SKM-1 treated with dmso at 0.1 percent for 144 hours (cell line): Measurements from ENCODE around the gene TAOK3.
"Not testable (repeated sequence)": the region's sequence is repeated elsewhere in the genome, so short reads cannot be mapped to it uniquely, and the experiment has no call there.

Experiments
- DNase-seq: peaks from one replicate; lab custom pipeline; 2025; ENCODE audit not compliant: unreplicated experiment; lab: John Stamatoyannopoulos, UW

TAOK3 gene

DNA sequence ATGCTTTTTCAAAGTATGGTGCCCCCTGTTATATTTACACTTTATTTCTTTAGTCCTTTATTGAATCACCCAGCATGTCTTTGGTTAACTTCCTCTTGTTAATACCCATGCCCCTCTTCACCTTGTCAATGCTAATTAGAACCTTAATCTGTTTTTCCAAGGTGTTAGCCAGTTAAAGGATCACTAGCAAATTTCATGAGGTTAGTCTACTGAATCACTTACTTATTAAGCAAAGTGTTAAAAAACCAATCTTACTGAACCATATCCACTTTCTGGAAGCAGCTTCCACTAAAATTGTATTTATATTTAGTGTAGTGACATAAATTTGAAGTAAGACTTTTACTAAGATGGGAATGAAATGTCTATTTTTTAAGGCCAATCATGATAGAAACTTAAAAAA, 27.9 kb downstream of the TAOK3 start:
- DNase-seq: no peak

DNA sequence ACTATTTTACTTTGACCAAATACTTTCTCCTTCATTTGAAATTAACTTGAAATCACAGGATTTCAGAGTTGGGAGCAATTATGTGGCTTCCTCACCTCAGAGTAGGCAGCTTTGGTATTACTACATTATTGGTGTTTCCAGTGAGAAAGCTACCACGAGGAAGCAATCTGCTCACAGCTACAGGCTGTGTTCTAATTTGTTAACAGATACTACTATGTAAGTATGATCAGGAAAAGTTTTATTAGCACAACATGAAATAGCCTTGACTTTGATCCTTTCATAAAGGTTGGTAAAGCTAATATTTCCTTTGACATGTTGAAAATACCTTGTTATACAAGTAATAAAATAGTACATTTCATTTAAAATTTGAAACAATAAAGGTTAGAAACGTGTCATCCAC, 30.6 kb downstream of the TAOK3 start:
- DNase-seq: no peak

DNA sequence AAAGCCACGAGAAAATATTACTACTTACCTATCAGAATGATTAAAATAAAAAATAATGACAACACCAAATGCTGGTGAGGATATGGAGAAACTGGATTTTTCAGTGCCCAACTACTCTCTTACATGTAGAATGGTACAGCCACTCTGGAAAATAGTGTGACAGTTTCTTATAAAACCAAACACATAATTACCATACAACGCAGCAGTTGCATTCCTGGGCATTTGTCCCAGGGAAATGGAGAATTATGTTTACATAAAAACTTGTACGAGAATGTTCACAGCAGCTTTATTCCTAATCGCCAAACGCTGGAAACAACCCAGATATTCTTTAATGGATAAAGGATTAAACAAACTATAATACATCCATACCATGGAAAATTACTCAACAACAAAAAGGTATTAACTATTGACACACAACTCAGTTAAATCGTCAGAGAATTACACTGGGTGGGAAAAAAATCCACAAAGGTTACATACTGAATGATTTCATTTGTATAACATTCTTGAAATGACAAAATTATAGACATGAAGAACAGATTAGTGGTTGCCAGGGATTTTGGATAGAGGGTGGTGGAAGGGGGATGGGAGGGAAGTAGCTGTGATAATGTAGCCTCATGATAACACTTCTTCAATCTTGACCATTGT, 35.4 kb downstream of the TAOK3 start:
- DNase-seq: no peak

DNA sequence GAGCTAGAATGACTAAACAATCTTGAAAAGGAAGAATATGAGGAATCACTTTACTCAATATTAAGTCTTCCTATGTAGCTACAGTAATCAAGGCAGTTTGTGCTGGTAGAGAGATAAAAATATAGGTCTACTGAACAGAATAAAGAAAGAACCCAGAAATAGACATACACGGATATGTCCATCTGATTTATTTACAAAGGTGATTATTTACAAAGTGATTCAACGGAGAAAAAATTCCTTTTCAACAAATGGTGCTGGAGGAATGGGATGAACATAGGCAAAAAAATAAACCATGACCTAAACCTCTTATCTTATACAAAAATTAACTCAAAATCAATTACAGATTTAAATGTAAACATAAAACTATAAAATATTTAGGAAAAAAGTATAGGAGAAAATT, 36.6 kb downstream of the TAOK3 start:
- DNase-seq: no peak

DNA sequence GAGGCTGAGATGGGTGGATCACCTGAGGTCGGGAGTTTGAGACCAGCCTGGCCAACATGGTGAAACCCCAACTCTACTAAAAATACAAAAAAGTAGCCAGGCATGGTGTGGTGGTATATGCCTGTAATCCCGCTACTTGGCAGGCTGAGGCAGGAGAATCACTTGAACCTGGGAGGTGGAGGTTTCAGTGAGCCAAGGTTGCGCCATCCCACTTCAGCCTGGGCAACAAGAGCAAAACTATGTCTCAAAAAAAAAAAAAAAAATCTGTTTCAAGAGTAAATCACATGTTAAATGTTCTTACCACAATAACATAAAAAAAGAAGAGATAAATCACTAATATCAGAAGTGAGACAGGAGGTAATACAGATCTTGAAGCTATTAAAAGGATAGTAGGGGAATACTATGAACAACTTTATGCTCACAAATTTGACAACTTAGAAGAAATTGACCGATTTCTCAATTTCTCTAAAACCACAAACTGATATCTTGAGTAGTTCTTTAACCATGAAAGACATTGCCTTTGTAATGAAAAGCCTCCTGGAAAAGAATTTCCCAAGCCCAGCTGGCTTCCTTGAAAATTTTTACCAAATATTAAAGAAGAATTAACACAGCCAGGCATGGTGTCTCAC, 37.7 kb downstream of the TAOK3 start:
- no peak for DNase-seq

DNA sequence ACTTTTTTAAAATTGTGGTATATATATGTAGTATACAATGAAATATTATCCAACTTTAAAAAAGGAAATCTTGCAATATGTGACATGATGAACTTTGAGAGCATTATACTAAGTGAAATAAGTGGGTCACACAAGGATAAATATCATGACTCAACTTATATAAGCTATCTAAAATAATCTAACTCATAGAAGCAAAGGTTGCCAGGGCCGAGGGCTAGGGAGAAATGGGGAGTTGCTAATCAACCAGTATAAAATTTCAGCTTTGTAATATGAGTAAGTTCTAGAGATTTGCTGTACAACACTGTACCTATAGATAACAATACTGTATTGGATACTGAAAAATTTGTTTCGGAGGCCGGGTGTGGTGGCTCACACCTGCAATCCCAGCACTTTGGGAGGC, 38.5 kb downstream of the TAOK3 start:
- DNase-seq: no peak

DNA sequence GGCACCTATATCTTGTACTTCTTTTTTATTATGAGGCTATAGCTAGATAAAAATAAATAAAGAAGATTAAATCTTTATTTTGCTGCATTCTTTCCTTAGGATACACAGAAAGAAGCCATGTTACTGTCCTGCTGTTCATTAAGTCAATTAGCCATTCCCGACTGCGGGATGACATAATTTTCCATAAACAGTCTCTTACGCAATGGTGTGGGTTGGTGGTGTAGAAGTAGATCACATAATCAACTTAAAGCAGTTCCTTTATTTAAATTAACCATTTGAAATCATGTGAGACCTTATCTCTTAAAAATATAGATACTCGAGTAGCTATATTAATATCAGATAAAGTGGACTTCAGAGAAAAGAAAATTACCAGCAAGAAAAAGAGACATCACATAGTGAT, 40.2 kb downstream of the TAOK3 start:
- peak; percentile 30 for DNase-seq

DNA sequence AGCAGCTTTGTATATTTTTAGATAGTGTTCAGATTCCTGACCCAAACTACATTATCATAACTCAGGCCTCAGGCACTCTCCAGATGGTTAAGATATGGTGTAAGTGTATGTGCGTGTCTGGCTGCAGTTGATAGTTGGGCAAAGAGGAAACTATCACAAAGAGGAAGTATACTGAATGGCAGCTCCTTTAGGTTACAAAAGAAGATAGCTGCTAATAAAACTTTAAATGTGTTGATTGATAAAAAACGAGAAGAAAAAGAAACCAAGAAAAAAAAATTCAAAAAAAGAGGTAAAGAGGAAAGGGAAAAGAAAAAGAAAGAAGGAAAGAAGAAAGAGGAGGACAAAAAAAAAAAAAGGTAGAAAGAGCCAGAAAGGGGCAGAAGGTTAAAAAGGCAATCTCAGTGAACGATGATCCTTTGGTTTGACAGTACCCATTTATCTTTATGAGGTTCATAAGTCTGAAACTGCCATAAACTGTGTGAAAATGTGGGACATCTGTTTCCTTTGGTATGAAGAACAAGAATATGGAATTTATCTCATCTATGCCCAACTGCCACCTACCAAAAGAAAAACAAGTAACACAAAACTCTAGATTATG, 42.2 kb downstream of the TAOK3 start:
- DNase-seq: peak; percentile 66

DNA sequence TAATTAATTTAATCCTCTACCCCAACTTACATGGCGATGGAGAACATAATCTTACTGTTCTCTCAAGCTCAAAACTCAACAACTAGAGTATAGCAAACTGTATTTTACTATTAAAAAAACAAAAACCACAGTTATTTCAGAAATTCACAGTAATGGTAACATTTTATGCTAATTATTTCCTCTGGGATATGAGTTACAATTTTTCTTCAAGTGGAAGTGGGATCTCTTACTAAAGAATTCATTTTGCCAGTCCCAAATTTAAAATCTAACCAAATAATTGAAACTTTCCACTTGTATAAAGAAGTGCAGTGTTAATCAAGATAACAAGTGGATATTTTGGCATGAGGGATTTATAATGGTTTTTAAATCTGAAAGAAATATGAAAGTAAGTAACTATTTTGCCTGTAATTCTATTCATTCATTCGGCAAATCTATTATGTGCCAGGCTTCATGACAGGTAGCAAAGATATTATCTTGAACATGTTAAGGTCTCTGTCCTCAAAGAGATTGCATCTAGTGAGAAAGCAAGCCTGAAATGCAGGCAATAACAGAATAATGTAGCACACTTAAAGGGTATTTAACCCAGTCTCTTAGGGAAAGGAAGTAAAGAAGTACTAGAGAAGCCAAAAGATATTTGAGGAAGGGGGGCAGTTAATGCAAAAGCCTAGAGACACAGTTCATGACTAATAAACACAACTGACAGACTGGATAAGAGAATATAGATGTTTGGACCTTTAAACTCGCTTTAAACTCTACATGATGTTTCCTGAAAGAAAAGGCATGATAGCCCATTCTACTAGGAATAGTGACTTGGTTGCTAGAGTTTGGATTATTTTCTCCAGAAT, 44.0 kb downstream of the TAOK3 start:
- no peak for DNase-seq

DNA sequence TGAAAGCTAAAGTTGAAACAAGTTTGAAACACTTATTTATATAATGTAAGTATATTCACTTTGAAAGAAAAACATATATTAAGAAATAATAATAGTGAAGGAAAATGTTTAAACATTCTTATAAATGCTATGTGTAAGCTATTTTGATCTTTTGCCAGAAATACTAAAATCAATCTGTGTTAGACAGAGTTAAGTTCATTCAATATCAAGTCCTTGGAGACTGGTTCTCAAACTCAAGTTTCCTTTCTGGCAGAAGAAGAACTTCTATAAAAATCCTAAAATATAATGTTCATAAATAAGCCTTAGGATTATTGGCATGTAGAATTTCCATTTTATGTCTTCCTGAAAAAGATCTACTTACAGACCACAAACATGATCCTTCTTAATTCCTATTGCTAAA, 45.3 kb downstream of the TAOK3 start:
- no peak for DNase-seq

DNA sequence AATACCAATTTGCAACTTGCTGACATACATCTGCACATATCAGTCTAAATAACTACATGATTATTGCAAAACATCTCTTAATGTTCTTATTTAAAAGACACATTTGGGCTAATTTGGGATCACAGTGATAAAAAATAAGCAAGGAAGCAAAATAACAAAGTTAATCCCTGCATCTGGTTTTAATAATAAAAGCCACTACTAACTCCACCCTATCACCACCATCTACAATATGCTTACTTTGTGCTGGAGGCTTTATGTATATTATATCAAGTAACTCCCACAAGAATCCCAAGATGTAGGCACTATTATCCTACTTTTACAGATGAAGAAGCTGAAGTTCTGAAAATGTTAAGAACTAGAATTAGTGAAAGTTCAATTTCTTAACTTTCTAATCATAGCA, 45.7 kb downstream of the TAOK3 start:
- no peak for DNase-seq

DNA sequence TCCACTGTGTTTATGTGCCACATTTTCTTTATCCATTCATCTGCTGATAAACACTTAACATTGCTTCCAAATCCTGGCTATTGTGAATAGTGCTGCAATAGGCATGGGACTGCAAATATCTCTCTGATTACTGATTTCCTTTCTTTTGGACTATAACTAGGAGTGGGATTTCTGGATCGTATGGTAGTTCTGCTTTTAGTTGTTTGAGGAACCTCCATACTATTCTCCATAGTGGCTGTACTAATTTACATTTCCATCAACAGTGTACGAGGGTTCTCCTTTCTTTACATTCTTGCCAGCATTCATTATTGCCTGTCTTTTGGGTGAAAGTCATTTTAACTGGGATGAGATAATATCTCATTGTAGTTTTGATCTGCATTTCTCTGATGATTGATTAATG, 47.6 kb downstream of the TAOK3 start:
- DNase-seq: no peak

DNA sequence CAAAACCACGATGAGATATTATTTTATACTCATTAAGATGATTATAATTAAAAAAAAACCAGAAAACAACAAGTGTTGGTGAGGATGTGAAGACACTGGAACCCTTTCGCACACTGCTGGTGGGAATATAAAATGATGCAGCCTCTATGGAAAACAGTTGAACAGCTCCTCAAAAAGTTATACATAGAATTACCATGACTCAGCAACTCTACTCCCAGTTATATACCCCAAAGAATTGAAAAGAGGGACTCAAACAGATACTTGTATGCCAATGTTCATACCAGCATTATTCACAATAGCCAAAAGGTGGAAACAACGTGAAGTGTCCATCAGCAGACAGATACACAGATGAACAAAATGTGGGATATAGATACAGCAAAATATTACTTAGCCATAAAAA, 53.1 kb downstream of the TAOK3 start:
- no peak for DNase-seq

DNA sequence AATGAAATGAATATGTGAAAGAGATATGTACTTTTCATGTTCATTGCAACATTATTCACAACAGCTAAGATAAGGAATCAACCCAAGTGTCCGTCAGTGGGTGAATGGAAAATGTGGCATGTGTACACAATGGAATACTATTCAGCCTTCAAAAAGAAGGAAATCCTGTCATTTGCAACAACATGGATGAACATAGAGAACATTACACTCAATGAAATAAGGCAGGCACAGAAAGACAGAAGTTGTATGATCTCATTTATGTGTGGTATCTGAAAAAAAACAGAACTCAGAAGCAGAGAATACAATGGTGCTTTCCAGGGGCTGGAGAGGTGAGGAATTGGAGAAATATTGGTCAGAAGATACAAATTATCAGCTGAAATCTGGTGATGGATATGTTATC, 54.0 kb downstream of the TAOK3 start:
- DNase-seq: no peak

DNA sequence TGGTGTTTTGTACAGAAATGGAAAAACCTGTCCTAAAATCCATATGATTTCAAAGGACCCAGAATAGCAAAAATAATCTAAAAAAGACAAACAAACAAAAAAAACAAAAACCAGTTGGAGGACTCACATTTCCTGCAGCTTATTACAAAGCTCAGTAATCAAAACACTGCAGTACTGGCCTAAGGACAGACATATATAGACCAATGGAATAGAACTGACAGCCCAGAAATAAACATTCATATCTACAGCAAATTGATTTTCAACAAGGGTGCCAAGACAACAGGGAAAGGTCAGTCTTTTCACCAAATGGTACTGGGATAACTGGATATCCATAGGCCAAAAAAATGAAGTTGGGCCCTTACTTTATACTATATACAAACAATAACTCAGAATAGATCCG, 55.0 kb downstream of the TAOK3 start:
- no peak for DNase-seq

DNA sequence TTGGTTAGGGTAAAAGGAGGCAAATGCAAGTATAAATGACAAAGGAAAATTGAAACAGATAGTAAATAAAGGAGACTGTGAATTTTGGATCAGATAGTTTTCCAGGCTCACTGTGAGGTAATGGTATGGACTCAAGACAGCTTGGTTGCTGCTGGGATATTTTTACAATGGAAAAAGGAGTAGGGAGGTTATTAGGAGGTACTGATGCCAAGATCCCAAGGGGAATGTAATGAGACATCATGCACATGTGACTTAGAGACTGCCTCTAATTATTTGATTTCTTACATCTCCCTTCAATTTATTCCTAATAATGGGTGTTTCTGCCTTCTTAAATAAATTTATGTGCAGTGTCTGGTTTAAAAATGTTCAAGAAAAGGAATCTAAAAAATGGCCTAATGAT, 56.9 kb downstream of the TAOK3 start:
- no peak for DNase-seq

DNA sequence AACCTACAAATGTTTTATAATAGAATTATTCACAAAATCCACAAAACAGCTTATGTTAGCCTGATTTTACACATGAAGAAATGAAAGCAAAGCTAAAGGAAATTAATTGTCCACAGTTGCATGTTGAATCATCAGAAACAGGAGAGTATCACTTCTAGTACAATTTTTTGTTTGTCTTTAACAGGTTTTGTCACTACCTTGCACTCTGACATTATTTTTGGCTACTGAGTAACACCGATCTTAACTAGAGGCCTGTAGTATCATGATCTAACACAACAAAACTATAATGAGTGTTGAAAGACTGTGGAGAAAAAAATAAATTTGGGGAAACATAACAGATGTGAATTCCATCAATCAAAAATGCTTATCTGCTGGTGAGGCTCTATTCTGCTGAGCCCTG, 60.1 kb downstream of the TAOK3 start:
- no peak for DNase-seq

DNA sequence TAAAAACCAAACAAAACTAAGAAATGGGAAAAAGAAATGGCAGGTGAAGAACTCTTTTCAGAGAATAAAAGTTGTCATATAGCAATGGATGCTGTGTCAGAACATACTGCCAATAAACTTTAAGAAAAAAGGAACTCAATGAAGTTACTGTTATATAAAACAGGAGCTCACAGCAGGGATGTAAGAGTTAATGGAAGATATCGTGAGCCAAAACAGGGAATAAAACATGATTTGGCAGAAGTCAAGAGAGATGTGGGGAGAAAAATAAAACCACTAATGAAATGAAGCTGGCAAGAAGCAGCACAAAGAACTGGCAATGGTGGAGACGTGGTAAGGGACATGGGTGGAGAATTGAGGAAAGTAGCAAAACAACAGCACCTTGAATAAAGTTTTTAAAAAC, 61.0 kb downstream of the TAOK3 start:
- DNase-seq: no peak

DNA sequence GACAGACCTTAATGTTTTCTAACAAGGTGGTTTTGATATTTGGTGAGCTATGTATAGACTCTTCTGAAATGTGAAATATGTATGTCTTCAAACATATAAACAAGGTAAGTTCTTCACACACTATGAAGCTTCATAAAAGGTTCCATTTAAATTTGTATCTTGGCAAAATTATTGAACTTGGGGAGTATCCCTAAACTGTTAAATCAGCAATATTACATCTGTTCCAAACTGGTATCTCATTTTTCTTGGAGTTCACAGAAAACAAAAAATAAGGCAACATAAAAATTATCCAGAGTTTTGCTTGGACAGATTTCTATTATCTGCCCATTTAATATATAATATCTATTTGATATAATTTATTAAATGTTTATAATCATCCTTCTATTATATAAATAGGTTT, 62.4 kb downstream of the TAOK3 start:
- DNase-seq: no peak

DNA sequence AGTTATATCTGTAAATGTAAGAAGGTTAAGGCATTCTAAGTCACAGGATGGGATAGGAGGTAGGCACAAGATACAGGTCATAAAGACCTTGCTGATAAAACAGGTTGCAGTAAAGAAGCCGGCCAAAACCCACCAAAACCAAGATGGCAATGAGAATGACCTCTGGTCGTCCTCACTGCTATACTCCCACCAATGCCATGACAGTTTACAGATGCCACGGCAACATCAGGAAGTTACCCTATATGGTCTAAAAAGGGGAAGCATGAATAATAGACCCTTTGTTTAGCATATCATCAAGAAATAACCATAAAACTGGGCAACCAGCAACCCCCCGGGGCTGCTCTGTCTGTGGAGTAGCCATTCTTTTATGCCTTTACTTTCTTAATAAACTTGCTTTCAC, 64.7 kb downstream of the TAOK3 start:
- DNase-seq: not testable (repeated sequence)

DNA sequence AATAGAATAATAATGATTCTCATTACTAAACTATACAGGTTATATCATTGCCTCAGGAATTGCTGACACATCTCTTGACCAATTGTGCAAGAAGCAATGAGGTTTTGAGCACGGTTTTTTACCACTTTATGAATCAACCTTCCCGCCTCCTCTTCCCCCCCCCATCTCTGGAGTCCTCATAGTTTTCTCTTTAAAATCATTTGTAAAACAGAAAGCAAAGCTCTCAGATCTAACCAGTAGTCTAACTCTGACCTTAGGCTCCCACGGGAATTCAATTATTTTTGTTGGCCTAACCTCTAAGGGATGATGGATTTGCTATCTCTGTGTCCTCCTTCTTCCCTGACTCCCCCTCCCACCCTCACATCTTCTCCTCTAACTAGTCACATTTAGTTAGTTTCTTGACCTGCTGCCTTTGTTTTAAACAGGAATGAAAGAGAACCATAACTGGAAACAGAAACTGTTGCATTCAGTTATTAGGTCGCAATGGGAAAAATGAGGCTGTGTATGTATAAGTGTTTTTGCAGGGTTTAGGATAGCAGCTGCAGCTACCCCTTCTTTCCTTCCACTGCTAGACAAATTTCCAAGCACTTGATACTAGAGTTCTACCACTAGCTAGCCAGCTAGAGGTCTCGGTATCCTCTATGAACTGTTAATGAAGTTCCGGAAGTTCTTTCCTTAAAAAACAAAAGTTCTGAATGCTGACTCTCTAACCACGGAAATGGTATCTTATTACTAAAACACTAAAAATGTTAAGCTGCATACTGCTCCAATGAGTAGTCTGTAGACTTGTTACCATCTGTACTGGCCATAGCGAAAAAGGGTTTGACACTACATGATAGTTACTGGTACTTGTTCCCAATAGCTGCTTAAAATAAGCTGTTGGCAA, 65.4 kb downstream of the TAOK3 start:
- DNase-seq: peak; percentile 36
